Endothelial cell of umbilical vein (primary cell): ENCODE measurements around the gene ZDHHC11B.
"Not testable (repeated sequence)": the region's sequence is repeated elsewhere in the genome, so short reads cannot be mapped to it uniquely, and the experiment has no call there.

ENCODE experiments used
- EZH2 ChIP-seq: IDR thresholded peaks from 2 replicates; pipeline ENCODE4 v1.6.1; 2012; ENCODE audit warnings: borderline replicate concordance, low read depth, mild to moderate bottlenecking, moderate library complexity, low read length, inconsistent platforms; ENCODE audit not compliant: severe bottlenecking
- POLR2AphosphoS5 ChIP-seq: IDR thresholded peaks from 2 replicates; pipeline ENCODE4 v1.6.1; 2012; ENCODE audit warnings: low read depth, mild to moderate bottlenecking, control low read depth, low read length, moderate library complexity; ENCODE audit not compliant: insufficient read depth

- TF ChIP-seq EZH2, POLR2AphosphoS5: not testable (repeated sequence)
These were observed 30.3 kb downstream of the ZDHHC11B start for GRCh38 chr5:754143-754632.
